GM12873 (cell line): Measurements from ENCODE around the gene PKP2.

Experiments
- CTCF ChIP-seq: IDR thresholded peaks from 2 replicates; pipeline ENCODE4 v1.5.1; 2012; ENCODE audit warnings: low read depth, mild to moderate bottlenecking, moderate library complexity, low read length, control low read depth; ENCODE audit not compliant: insufficient read depth; ENCODE audit errors: missing control alignments

Gene PKP2

GRCh38 chr12:32884962-32885361, 11.6 kb downstream of the PKP2 start:
- no peak for TF ChIP-seq CTCF

- no peak for TF ChIP-seq CTCF
Observed at GRCh38 chr12:32881702-32882101, 14.9 kb downstream of the PKP2 start.

DNA sequence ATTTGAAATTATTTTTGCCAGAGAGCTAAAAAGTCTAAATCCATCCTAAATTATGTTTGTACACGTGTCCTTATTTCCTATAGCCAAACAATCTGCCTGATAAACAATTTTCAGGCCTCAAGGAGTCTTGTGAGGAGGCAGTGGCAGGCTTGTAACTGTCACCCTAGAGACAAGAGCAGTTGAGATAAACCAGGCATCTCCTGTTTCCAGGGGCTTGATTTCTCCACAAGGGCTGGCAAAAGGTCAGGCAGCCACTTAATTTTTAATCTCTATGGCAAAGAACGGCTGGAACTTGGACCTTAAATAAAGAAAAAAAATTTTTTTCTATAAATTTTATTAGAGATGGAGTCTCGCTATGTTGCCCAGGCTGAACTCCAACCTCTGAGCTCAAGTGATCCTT, 15.5 kb downstream of the PKP2 start:
- TF ChIP-seq CTCF: no peak

- no peak for TF ChIP-seq CTCF
Observed at GRCh38 chr12:32877601-32878459, 18.7 kb downstream of the PKP2 start.

- TF ChIP-seq CTCF: no peak
Observed at GRCh38 chr12:32876004-32876403, 20.6 kb downstream of the PKP2 start.

DNA sequence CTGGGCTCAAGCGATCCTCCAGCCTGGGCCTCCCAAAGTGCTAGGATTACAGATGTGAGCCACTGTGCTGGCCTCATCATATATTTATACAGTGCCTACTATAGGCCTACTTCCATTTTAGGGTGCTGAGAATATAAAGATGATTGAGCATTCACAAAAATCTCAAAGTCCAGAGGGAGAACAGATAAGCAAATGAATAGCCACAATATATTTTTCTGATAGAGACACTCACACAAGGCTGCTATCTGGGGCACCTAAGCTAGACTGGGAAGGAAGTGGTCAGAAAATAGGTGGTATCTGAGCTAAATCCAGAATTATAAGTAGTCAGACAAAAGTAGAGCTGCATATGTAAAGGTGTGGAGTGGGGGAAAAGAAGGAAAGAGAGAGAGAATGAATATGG, 21.6 kb downstream of the PKP2 start:
- TF ChIP-seq CTCF: no peak

DNA sequence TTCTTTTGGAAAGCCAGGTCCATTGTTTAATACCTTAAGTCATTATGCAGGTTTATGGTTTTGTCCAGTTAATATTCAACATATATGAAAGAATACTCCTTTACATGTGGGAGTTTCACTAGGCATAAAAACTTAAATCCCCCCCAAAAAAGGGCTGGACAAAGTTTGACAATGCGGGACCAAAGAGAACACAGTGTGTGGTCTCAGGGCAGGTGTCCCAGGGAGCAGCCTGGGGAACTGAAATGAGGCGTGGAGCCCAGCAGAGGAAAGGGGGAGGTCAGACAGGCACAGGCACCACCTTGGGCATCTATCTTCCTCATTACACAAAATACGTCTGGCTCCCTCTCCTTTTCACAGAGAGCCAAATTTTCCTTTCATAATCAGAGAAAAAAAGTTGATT, 22.5 kb downstream of the PKP2 start:
- no peak for TF ChIP-seq CTCF
